Thoracic aorta (tissue), 2 donors: ENCODE results near the gene ERP44. TPM values are rescaled to one million over a fixed set of nuclear protein-coding genes. Genes with fewer than 3 reads are reported as not detected.

Experiments
- ATAC-seq: fragments of 150-250 bp; one replicate; pipeline ENCODE4 v1.8.0; 2017; ENCODE audit warnings: low read depth; ENCODE audit not compliant: insufficient number of reproducible peaks, low FRiP score
- DNase-seq: peaks from one replicate; pipeline ENCODE4 v3.0.0-alpha.2; 2020; ENCODE audit warnings: low spot score
- H3K27ac ChIP-seq, 2 donors: fragments of 200-600 bp; sonication (generic); 1 replicate in 1 of 2; 2 replicates in 1 of 2; pipeline ENCODE4 v1.5.1; 2016; ENCODE audit warnings: mild to moderate bottlenecking in 2 of 2, moderate library complexity in 2 of 2
- H3K27me3 ChIP-seq: fragments of 200-600 bp; sonication (generic); replicated peaks from 2 replicates; pipeline ENCODE4 v1.6.0; 2016; ENCODE audit warnings: mild to moderate bottlenecking; ENCODE audit not compliant: insufficient read depth
- H3K36me3 ChIP-seq: fragments of 200-600 bp; sonication (generic); one replicate; pipeline ENCODE4 v1.5.1; 2016
- H3K4me1 ChIP-seq, 2 donors: fragments of 200-600 bp; sonication (generic); 1 replicate in 1 of 2; 2 replicates in 1 of 2; pipeline versions ENCODE4 v1.5.1 to v1.6.0; 2016; ENCODE audit warnings: low read depth in 2 of 2, mild to moderate bottlenecking in 1 of 2; ENCODE audit not compliant: control insufficient read depth in 1 of 2
- H3K4me3 ChIP-seq: fragments of 200-600 bp; sonication (generic); 2 replicates; pipeline ENCODE4 v1.5.1; 2016; ENCODE audit warnings: mild to moderate bottlenecking
- H3K9me3 ChIP-seq: fragments of 200-600 bp; sonication (generic); 2 replicates; pipeline ENCODE4 v1.5.1; 2016
- CTCF ChIP-seq: fragments of 200-600 bp; sonication (generic); IDR thresholded peaks from one replicate; pipeline ENCODE4 v1.5.1; 2019; ENCODE audit warnings: antibody characterized with exemption
- total RNA-seq, 2 donors: library from RNA; depleted of rRNA; stranded (reverse); fragments of >200 nt; gene quantifications; one replicate each; pipeline versions ENCODE4 v1.1.0 to v1.2.3, GENCODE V29; 2016

ERP44 gene
- total RNA-seq, 2 donors from 2014 or later: 13.8 to 17.6 TPM

- Histone ChIP-seq H3K36me3 (no peaks in the 10 kb centered on the region), H3K9me3 (no peaks in the 10 kb centered on the region), H3K27me3 (no peaks in the 10 kb centered on the region), H3K4me3 (no peak overlapping the region), H3K27ac (no peak overlapping the region), H3K4me1 (no peaks in the 10 kb centered on the region)
- DNase-seq (no peak), ATAC-seq (no peak)
- no peak for TF ChIP-seq CTCF
These were observed 33.2 kb upstream of the ERP44 start for GRCh38 chr9:100131875-100132430.

DNA sequence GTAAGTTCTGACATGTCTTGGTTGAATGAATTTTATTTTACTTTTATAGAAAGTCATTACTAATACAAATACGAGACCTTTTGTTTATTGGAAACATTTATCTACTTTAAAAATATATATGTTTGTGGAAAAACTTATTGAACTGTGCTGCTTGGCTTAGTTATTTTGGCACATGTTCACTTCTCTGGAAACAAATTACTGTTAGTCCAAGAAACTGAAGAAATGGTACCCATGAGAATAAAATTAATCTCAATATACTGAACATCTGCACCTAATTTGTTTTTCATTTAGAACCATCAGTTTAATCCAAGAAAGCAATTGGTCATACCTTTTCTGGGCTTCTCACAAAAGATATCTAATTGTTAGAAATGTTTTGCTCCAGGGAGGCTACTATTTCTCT is 32.4 kb upstream of the ERP44 start:
- H3K4me3 ChIP-seq: no peak overlapping the region
- H3K27me3 ChIP-seq: no peaks in the 10 kb centered on the region
- no peaks in the 10 kb centered on the region for H3K36me3 ChIP-seq
- ATAC-seq (no peak), DNase-seq (no peak)
- no peak overlapping the region for H3K27ac ChIP-seq
- H3K9me3 ChIP-seq: no peaks in the 10 kb centered on the region
- no peak for TF ChIP-seq CTCF
- no peaks in the 10 kb centered on the region for H3K4me1 ChIP-seq

DNA sequence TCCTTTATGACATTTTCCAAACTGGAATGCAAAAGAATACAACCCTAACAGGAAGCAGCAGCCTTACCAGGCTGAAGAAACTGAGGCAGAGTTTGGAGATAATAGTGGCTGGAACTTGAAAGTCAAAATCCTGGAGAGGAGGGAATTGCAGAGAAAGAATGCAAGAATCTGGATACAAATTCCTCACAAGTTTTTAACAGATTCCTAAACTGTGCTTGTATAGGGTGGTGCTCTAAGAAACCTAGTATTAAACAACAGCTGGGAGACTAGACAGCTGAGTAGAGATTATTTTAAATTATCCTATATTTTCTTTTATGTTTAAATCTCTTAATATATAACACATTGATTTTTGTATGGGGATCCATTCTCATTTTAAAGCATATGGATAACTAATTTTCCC is 31.0 kb upstream of the ERP44 start:
- no peak overlapping the region for H3K27ac ChIP-seq
- DNase-seq (no peak), ATAC-seq (no peak)
- TF ChIP-seq CTCF: no peak
- H3K4me1 ChIP-seq: no peaks in the 10 kb centered on the region
- no peaks in the 10 kb centered on the region for H3K27me3 ChIP-seq
- H3K36me3 ChIP-seq: no peaks in the 10 kb centered on the region
- no peak overlapping the region for H3K4me3 ChIP-seq
- H3K9me3 ChIP-seq: no peaks in the 10 kb centered on the region

DNA sequence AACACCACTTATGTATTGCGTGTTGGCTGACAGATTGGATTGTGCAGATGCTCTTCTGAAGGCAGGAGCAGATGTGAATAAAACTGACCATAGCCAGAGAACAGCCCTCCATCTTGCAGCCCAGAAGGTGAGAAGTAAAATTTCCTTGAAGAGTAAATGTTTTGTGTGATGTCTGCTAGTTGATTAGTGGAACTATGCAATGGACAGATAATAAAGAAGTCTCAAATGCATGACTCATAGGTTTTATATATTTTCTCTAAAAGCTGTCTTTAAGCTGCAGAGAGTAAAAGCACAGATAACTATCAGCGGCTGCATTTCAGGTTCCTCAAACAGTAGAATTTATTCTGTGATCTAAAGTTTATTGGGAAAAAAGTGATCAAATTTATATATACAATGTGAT is 27.6 kb upstream of the ERP44 start:
- Histone ChIP-seq H3K27ac (no peak overlapping the region), H3K4me1 (no peaks in the 10 kb centered on the region), H3K4me3 (no peak overlapping the region), H3K36me3 (no peaks in the 10 kb centered on the region), H3K9me3 (no peaks in the 10 kb centered on the region), H3K27me3 (no peaks in the 10 kb centered on the region)
- DNase-seq: no peak
- TF ChIP-seq CTCF: no peak
- ATAC-seq: no peak

GRCh38 chr9:100125910-100126309 is 27.1 kb upstream of the ERP44 start:
- DNase-seq (no peak), ATAC-seq (no peak)
- H3K9me3 ChIP-seq: no peaks in the 10 kb centered on the region
- no peaks in the 10 kb centered on the region for H3K36me3 ChIP-seq
- TF ChIP-seq CTCF: no peak
- no peak overlapping the region for H3K4me3 ChIP-seq
- no peaks in the 10 kb centered on the region for H3K4me1 ChIP-seq
- H3K27me3 ChIP-seq: no peaks in the 10 kb centered on the region
- H3K27ac ChIP-seq: no peak overlapping the region
